Colonic mucosa (tissue), 4 donors: ENCODE results near the gene MZT2A. TPM values are rescaled to one million over a fixed set of nuclear protein-coding genes. Genes with fewer than 3 reads are reported as not detected.
"Not testable (repeated sequence)": the region's sequence is repeated elsewhere in the genome, so short reads cannot be mapped to it uniquely, and the experiment has no call there.

Source experiments
- DNase-seq: peaks from one replicate; pipeline ENCODE4 v3.0.0-alpha.2; 2020
- H3K27ac ChIP-seq: fragments of 200-600 bp; one replicate; pipeline ENCODE4 v1.8.0; 2021
- H3K27me3 ChIP-seq: fragments of 200-600 bp; one replicate; pipeline ENCODE4 v1.8.0; 2021
- H3K36me3 ChIP-seq: fragments of 200-600 bp; one replicate; pipeline ENCODE4 v1.8.0; 2021
- H3K4me1 ChIP-seq: fragments of 200-600 bp; one replicate; pipeline ENCODE4 v1.8.0; 2021; ENCODE audit warnings: mild to moderate bottlenecking
- H3K4me3 ChIP-seq: fragments of 200-600 bp; one replicate; pipeline ENCODE4 v1.8.0; 2021
- H3K9ac ChIP-seq, 2 donors: one replicate each; pipeline ENCODE4 v1.7.0; 2013; ENCODE audit warnings: control low read depth in 2 of 2, low read depth in 2 of 2, low read length in 2 of 2
- H3K9me3 ChIP-seq: fragments of 200-600 bp; one replicate; pipeline ENCODE4 v1.8.0; 2021
- CTCF ChIP-seq: fragments of 200-600 bp; IDR thresholded peaks from one replicate; pipeline ENCODE4 v1.8.0; 2022; ENCODE audit warnings: antibody characterized with exemption, mild to moderate bottlenecking
- intact Hi-C: fragments of 100-400 bp; cut with DNase I; formaldehyde crosslinking; loops from one replicate; pipeline ENCODE4 v1.14.1; 2022
- total RNA-seq, 2 donors: library from RNA; stranded (reverse); fragmentation: NEBNext Ultra II Directional in 1 of 2; extraction: Animal tissue kit (Norgen Biotek cat#: 25700) in 1 of 2; gene quantifications; one replicate each; pipeline ENCODE4 v1.2.1, GENCODE V29; 2021
- donor health status: healthy.
- donor health status: DM: no; HTN: no; CAD: no.
- donor health status: DM: no; HTN: no; CAD: no.

MZT2A gene
- total RNA-seq, 2 donors from 2014 or later, result 120 to 125 TPM

DNA sequence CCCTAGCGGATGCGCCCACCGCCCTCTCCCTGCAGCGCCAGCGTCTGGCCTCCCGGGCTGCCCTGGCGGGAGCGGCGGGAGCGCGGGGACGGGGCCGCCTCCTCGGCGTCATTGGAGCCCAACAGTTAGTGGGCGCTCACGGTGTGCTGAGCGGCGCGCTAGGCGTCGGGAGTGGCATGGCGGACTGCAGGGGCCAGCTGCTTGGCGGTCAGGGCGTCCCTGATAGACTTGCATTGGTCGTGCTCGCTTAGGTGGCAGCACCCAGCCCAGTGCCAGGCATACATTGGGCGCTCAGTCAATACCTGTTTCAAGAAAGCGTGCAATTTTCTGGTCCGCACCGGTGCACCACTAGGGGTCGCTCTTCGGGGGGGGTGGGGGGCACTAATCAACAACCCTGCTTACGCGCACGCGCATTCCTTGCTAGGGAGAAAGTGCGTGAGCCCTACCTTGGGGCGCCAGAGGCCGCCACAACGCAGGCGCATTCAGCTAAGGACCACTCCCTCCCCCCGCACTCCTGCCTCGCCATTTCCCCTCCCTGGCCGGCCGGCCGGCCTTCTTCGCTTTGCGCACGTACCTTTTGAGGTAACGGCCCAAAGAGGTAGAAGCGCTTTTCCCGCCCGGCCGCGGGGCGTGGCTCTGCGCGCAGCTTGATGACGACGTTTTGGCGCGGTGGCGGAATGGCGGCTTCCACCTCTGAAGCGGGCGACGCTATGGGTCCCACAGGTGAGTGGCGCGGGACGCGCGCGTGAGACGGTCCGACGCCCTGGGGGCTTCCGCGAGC lies 411 bp upstream of the MZT2A start:
- Histone ChIP-seq H3K9me3 (no peaks in the 10 kb centered on the region), H3K4me1 (peaks cover 4% of the 10 kb centered on the region)
- intact Hi-C loops, result loop anchor here (10.0 kb wide), 1 partner anchor 182 kb away; no protein-coding TSS in a partner anchor

DNA sequence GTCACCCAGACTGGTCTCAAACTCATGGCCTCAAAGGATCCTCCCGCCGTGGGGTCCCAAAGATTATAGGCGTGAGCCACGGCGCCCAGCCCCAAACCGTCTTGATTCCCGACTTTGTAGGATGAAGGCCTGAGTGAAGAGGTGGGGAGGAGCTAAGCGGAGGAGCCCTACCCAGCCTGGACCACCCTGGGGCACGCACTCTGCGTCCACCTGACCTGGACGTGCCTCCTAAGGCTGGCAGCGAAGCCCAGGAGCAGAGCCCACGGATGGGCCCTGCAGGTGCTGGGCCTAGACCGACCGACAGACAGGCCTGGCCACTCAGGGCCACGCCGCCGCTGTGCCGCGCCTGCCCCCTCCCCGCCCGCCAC lies 744 bp downstream of the MZT2A start:
- DNase-seq, H3K36me3 ChIP-seq, H3K4me1 ChIP-seq, H3K27me3 ChIP-seq, H3K9me3 ChIP-seq: not testable (repeated sequence)
- intact Hi-C loops, result loop anchor here (10.0 kb wide), 1 partner anchor 183 kb away; no protein-coding TSS in a partner anchor
- Histone ChIP-seq H3K9ac (peak overlapping the region; percentile 40 to 66), H3K27ac (peak overlapping the region; percentile 20), H3K4me3 (peak overlapping the region; percentile 79)

More for the DNA sequence above, 411 bp upstream of the MZT2A start:
- Histone ChIP-seq H3K4me3 (peak overlapping the region; percentile 79), H3K27me3 (no peaks in the 10 kb centered on the region), H3K36me3 (no peaks in the 10 kb centered on the region), H3K27ac (peak overlapping the region; percentile 94), H3K9ac (peak overlapping the region; percentile 88 to 95)
- DNase-seq, result peak; percentile 93
- peak; percentile 70 for TF ChIP-seq CTCF

GRCh38 chr2:131490616-131491468 lies 1.4 kb downstream of the MZT2A start:
- Histone ChIP-seq H3K27ac (peak overlapping the region; percentile 20), H3K9ac (peak overlapping the region; percentile 40 to 66), H3K4me3 (peak overlapping the region; percentile 79)
- not testable (repeated sequence) for H3K36me3 ChIP-seq, H3K4me1 ChIP-seq, H3K9me3 ChIP-seq, H3K27me3 ChIP-seq
- intact Hi-C loops, result loop anchor here (10.0 kb wide), 1 partner anchor 184 kb away; no protein-coding TSS in a partner anchor
- peak; percentile 36 for DNase-seq

DNA sequence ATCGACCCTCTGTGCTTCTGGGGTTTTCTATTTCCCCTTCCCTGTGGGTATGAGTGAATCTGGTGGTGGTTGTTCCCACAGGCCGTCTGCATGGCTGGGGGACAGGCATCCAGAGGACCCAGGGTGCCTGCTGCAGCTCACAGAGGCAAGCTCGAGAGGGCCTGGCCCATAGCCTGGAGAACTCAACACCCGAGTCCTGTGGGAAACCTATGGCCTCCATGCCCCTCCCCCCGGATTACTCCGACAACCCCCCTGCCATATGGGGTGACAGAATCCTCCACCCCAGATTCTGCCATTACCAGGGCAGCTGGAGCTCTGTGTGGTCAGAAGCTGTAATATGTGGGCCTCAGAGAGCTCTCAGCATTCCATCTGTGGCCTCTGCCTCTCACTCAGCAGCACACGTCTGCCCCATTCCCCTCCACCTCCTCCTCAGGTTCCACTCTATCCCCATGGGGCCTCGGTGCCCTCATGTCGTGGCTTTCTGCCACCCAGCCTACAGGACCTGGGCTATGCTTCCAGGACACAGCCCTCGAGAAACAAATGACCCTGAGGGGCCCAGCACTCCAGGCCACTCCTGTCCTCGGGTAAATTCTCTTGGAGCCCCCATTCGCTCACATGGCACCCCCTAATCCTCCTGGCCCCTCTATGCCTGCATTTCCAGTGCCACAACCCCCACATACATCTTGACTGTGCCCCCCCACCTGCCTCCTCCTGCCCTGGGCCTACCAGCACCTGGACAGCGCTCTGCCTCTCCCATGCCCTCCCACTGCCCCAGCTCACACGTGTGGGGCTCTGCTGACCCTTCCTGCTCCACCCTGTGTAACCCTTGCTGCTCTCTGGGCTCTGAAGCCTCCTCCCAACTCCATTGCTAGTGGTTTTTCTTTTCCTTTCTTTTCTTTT lies 3.6 kb downstream of the MZT2A start:
- Histone ChIP-seq H3K4me3 (no peak overlapping the region), H3K4me1 (no peaks in the 10 kb centered on the region), H3K36me3 (no peaks in the 10 kb centered on the region), H3K9ac (no peak overlapping the region), H3K9me3 (no peaks in the 10 kb centered on the region), H3K27me3 (no peaks in the 10 kb centered on the region), H3K27ac (no peak overlapping the region)
- TF ChIP-seq CTCF, result no peak
- intact Hi-C loops, result loop anchor here (5.0 kb wide), 1 partner anchor 1301 kb away; no protein-coding TSS in a partner anchor
- no peak for DNase-seq

GRCh38 chr2:131486201-131486902 lies 5.8 kb downstream of the MZT2A start:
- not testable (repeated sequence) for DNase-seq, H3K36me3 ChIP-seq, H3K9ac ChIP-seq, H3K4me1 ChIP-seq, H3K4me3 ChIP-seq, H3K27ac ChIP-seq, H3K27me3 ChIP-seq, H3K9me3 ChIP-seq
- intact Hi-C loops, result loop anchor here (5.0 kb wide), 1 partner anchor 1299 kb away; no protein-coding TSS in a partner anchor

DNA sequence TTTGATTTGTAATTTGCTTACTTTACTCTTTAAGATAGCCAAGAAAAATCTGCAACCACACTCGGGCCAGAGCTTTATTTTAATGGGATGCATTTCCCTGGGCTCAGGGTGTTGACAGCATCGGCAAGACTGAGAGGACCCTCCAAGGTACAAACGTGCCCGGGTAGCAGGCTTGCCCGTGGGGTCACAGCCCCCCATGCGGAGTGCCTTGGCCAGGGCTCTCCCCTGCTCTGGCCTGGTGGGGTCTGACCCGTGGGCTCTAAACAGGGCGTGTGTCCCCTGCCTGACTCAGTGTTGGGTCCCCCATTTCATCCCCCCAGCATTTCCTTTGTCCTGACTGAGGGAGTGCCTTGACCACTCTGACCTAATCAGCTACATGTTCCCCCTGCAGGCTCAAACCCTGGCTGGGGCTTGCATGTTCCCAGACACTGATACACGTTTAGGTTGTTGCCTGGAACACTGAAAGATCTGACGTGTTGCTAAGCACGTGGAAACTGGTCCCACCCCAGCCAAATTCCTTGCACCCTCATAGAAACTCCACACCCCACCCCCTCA lies 7.2 kb downstream of the MZT2A start:
- H3K4me1 ChIP-seq, DNase-seq, H3K27ac ChIP-seq, H3K27me3 ChIP-seq, H3K4me3 ChIP-seq, H3K9ac ChIP-seq, H3K36me3 ChIP-seq, H3K9me3 ChIP-seq: not testable (repeated sequence)
- intact Hi-C loops, result loop anchor here (5.0 kb wide), 1 partner anchor 1298 kb away; no protein-coding TSS in a partner anchor

- H3K27ac ChIP-seq, H3K9me3 ChIP-seq, H3K36me3 ChIP-seq, DNase-seq, H3K4me3 ChIP-seq, intact Hi-C loops, H3K4me1 ChIP-seq, H3K9ac ChIP-seq, H3K27me3 ChIP-seq: not testable (repeated sequence)
These were observed 8.0 kb downstream of the MZT2A start for GRCh38 chr2:131483981-131484820.

GRCh38 chr2:131482506-131483155 lies 9.6 kb downstream of the MZT2A start:
- H3K27me3 ChIP-seq, H3K4me1 ChIP-seq, H3K36me3 ChIP-seq, H3K27ac ChIP-seq, H3K9me3 ChIP-seq, H3K4me3 ChIP-seq, H3K9ac ChIP-seq, DNase-seq, intact Hi-C loops: not testable (repeated sequence)

- intact Hi-C loops, H3K4me1 ChIP-seq, H3K27me3 ChIP-seq, DNase-seq, H3K9me3 ChIP-seq, H3K9ac ChIP-seq, H3K4me3 ChIP-seq, H3K36me3 ChIP-seq, H3K27ac ChIP-seq: not testable (repeated sequence)
These were observed 11.8 kb downstream of the MZT2A start for GRCh38 chr2:131480351-131480750.
